B cell (primary cell): ENCODE measurements around the gene KCNC3.

Source experiments
- EZH2 ChIP-seq: IDR thresholded peaks from 2 replicates; pipeline ENCODE4 v1.6.1; 2012; ENCODE audit warnings: borderline replicate concordance, low read depth, mild to moderate bottlenecking, moderate library complexity, low read length; ENCODE audit not compliant: insufficient read depth, poor library complexity, severe bottlenecking
- TF ChIP-seq, protein P1 (sequence below): fragments of 200-600 bp; IDR thresholded peaks from one replicate; pipeline ENCODE4 v1.8.0; 2022; ENCODE audit warnings: antibody characterized with exemption, mild to moderate bottlenecking

DNA sequence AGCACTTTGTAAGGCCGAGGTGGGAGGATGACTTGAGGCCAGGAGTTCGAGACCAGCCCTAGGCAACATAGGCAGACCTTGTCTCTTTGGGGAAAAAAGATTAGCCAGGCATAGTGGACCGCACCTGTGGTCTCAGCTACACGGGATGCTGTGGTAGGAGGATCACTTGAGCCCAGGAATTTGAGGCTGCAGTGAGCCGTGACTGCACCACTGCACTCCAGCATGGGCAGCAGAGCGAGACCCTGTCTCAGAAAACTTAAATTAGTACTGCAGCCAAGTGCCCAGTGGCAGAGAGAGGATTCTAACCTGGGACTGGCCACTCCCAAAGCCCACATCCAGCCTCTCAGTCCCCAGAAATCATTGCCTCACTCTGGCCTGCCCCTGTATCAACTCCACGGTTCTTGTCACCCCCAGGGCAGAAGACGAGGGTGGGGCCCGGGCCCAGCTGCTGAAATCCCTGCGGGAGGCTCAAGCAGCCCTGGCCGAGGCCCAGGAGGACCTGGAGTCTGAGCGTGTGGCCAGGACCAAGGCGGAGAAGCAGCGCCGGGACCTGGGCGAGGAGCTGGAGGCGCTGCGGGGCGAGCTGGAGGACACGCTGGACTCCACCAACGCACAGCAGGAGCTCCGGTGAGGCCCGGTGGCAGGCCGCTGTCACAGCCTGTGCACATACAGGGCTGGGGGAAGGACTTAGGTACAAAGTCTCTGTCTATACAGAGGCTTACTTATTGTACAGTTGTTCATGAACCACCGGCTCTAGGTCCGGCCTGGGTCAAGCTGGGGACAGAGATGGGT lies 53.4 kb downstream of the KCNC3 start:
- TF ChIP-seq, protein P1, sequence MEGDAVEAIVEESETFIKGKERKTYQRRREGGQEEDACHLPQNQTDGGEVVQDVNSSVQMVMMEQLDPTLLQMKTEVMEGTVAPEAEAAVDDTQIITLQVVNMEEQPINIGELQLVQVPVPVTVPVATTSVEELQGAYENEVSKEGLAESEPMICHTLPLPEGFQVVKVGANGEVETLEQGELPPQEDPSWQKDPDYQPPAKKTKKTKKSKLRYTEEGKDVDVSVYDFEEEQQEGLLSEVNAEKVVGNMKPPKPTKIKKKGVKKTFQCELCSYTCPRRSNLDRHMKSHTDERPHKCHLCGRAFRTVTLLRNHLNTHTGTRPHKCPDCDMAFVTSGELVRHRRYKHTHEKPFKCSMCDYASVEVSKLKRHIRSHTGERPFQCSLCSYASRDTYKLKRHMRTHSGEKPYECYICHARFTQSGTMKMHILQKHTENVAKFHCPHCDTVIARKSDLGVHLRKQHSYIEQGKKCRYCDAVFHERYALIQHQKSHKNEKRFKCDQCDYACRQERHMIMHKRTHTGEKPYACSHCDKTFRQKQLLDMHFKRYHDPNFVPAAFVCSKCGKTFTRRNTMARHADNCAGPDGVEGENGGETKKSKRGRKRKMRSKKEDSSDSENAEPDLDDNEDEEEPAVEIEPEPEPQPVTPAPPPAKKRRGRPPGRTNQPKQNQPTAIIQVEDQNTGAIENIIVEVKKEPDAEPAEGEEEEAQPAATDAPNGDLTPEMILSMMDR, result no peak
- no peak for TF ChIP-seq EZH2
